ENCODE results near the gene FAM187B.

Gene FAM187B

GRCh38 chr19:35184267-35184666, 44.3 kb downstream of the FAM187B start:
- Histone ChIP-seq H3K27ac (ENCODE audit: extremely low read depth, low read depth, low read length) (no peak overlapping the region), H3K36me3 (ENCODE audit: control insufficient read depth in 2 of 2, insufficient read depth in 1 of 2, low read length in 2 of 2) (no peaks in the 10 kb centered on the region), H3K4me3 (ENCODE audit: low read depth, low read length) (no peak overlapping the region), H3K9me3 (ENCODE audit: control insufficient read depth, insufficient read depth, low read depth, low read length) (peaks cover 7% of the 10 kb centered on the region), H3K4me1 (ENCODE audit: control insufficient read depth, insufficient read depth, low read length) (no peaks in the 10 kb centered on the region)
- peak; percentile 82 for TF ChIP-seq ZNF791 (tag by site-specific recombination; IDR thresholded peaks at IDR 0.05)
- no peak for TF ChIP-seq KLF8 (tag by site-specific recombination; IDR thresholded peaks at IDR 0.05)
- peak; percentile 80 for TF ChIP-seq SETDB1 (IDR thresholded peaks at IDR 0.05; ENCODE audit: insufficient read length, low read length)
- no peak for TF ChIP-seq ZSCAN18 (tag by site-specific recombination; IDR thresholded peaks at IDR 0.05)
- TF ChIP-seq ZNF211 (tag by site-specific recombination; IDR thresholded peaks at IDR 0.05; ENCODE audit: low read depth) = no peak
- CTCF ChIA-PET = interaction anchor here (1.0 kb wide), 2 partner anchors 8 to 42 kb away, joined by 4 read pairs; no protein-coding TSS in a partner anchor
- POLR2A ChIA-PET = no interaction called here

- Histone ChIP-seq H3K4me1 (ENCODE audit: control insufficient read depth, insufficient read depth, low read length) (no peaks in the 10 kb centered on the region), H3K9me3 (ENCODE audit: control insufficient read depth, insufficient read depth, low read depth, low read length) (peaks cover 7% of the 10 kb centered on the region), H3K27ac (ENCODE audit: extremely low read depth, low read depth, low read length) (no peak overlapping the region), H3K4me3 (ENCODE audit: low read depth, low read length) (no peak overlapping the region), H3K36me3 (ENCODE audit: control insufficient read depth in 2 of 2, insufficient read depth in 1 of 2, low read length in 2 of 2) (no peaks in the 10 kb centered on the region)
- ChIA-PET CTCF (interaction anchor here (0.7 to 4.2 kb wide), 11 partner anchors 13 to 138 kb away, joined by 3 to 32 read pairs (median 4); partner anchors contain the start of genes FXYD7 and LGI4), POLR2A (interaction anchor here (0.6 kb wide), 1 partner anchor 21 kb away, joined by 3 read pairs; no protein-coding TSS in a partner anchor)
- TF ChIP-seq ZNF138 (tag by site-specific recombination; IDR thresholded peaks at IDR 0.05; ENCODE audit: borderline replicate concordance) = no peak
Measured at GRCh38 chr19:35181387-35181786, 47.2 kb downstream of the FAM187B start.

- ChIA-PET CTCF (interaction anchor here (1.1 to 4.2 kb wide), 8 partner anchors 11 to 136 kb away, joined by 4 to 32 read pairs (median 5); partner anchors contain the start of gene FXYD5), POLR2A (interaction anchor here (1.0 kb wide), 1 partner anchor 18 kb away, joined by 3 read pairs; no protein-coding TSS in a partner anchor)
- H3K36me3 ChIP-seq (ENCODE audit: control insufficient read depth in 2 of 2, insufficient read depth in 1 of 2, low read length in 2 of 2) = no peaks in the 10 kb centered on the region
- H3K9me3 ChIP-seq (ENCODE audit: control insufficient read depth, insufficient read depth, low read depth, low read length) = peaks cover 7% of the 10 kb centered on the region
- no peaks in the 10 kb centered on the region for H3K4me1 ChIP-seq (ENCODE audit: control insufficient read depth, insufficient read depth, low read length)
- TF ChIP-seq ZNF510 (tag by site-specific recombination; IDR thresholded peaks at IDR 0.05; ENCODE audit: insufficient replicate concordance) = no peak
- no peak for TF ChIP-seq ZNF157 (tag by site-specific recombination; IDR thresholded peaks at IDR 0.05)
- no peak for TF ChIP-seq ZNF148 (tag by site-specific recombination; IDR thresholded peaks at IDR 0.05; ENCODE audit: borderline replicate concordance)
- no peak for TF ChIP-seq ZBTB10 (tag by site-specific recombination; IDR thresholded peaks at IDR 0.05)
- no peak for TF ChIP-seq GFI1B (tag by site-specific recombination; IDR thresholded peaks at IDR 0.05)
- no peak for TF ChIP-seq ZNF776 (tag by site-specific recombination; IDR thresholded peaks at IDR 0.05; ENCODE audit: borderline replicate concordance)
- TF ChIP-seq ZNF114 (tag by site-specific recombination; IDR thresholded peaks at IDR 0.05) = no peak
- TF ChIP-seq ZNF26 (tag by site-specific recombination; IDR thresholded peaks at IDR 0.05) = no peak
- no peak for TF ChIP-seq ZNF133 (tag by site-specific recombination; IDR thresholded peaks at IDR 0.05)
- TF ChIP-seq ZNF214 (tag by site-specific recombination; IDR thresholded peaks at IDR 0.05; ENCODE audit: borderline replicate concordance) = no peak
- no peak for TF ChIP-seq SP7 (tag by site-specific recombination; IDR thresholded peaks at IDR 0.05)
- no peak for TF ChIP-seq ZFHX2 (tag by site-specific recombination; conservative IDR thresholded peaks at IDR 0.05)
- TF ChIP-seq SP2 (tag by site-specific recombination; IDR thresholded peaks at IDR 0.05) = no peak
- no peak for TF ChIP-seq ZNF132 (tag by site-specific recombination; IDR thresholded peaks at IDR 0.05; ENCODE audit: borderline replicate concordance)
- no peak for TF ChIP-seq ZNF837 (tag by site-specific recombination; IDR thresholded peaks at IDR 0.05)
- no peak overlapping the region for H3K27ac ChIP-seq (ENCODE audit: extremely low read depth, low read depth, low read length)
- no peak overlapping the region for H3K4me3 ChIP-seq (ENCODE audit: low read depth, low read length)
Measured at GRCh38 chr19:35179830-35180229, 48.7 kb downstream of the FAM187B start.
